Endothelial cell of umbilical vein (primary cell): ENCODE results near the gene UGT1A3. TPM values are rescaled to one million over a fixed set of nuclear protein-coding genes. Genes with fewer than 3 reads are reported as not detected.

Source experiments
- BruUV-seq: library from RNA; stranded (reverse); fragments of 400-500 nt; replicated peaks from 2 replicates; lab custom pipeline; 2021; lab: Mats Ljungman, UMichigan
- CTCF ChIA-PET: fragments of 300-600, 350-600 bp; sonication (Branson Sonifier 250); formaldehyde crosslinking; loops from one replicate; lab custom pipeline; 2021; ENCODE audit warnings: antibody characterized with exemption, inconsistent platforms; lab: Charles Lee
- POLR2A ChIA-PET: fragments of 300-600, 350-600 bp; sonication (Branson Sonifier 250); formaldehyde crosslinking; loops from one replicate; lab custom pipeline; 2021; ENCODE audit warnings: antibody characterized with exemption, inconsistent platforms; lab: Charles Lee
- DNase-seq: peaks from one replicate; pipeline ENCODE4 v3.0.0-alpha.2; 2011; ENCODE audit warnings: low read depth, low spot score
- FAIRE-seq: peaks from 2 replicates; lab custom pipeline; 2011; peaks lifted over from hg19 to GRCh38; lab: Jason Lieb, UNC
- H2AFZ ChIP-seq: 2 replicates; pipeline ENCODE4 v1.6.0; 2012; ENCODE audit warnings: low read depth, low read length, control low read depth, inconsistent platforms
- H3K27ac ChIP-seq: 2 replicates; pipeline ENCODE4 v1.5.1; 2011; ENCODE audit warnings: low read depth, mild to moderate bottlenecking, control low read depth, low read length, moderate library complexity; ENCODE audit not compliant: insufficient read depth
- H3K27me3 ChIP-seq, 2 experiments: 2 replicates each; pipeline versions ENCODE4 v1.6.0 to v1.6.1; 2011; ENCODE audit warnings: low read length in 2 of 2, mixed read lengths in 1 of 2; ENCODE audit not compliant: control insufficient read depth in 2 of 2, insufficient read depth in 2 of 2
- H3K36me3 ChIP-seq, 2 experiments: 2 replicates in 1 of 2; 3 replicates in 1 of 2; pipeline ENCODE4 v1.5.1; 2011; ENCODE audit warnings: low read length in 2 of 2, mild to moderate bottlenecking in 1 of 2, moderate library complexity in 1 of 2; ENCODE audit not compliant: control insufficient read depth in 2 of 2, insufficient read depth in 2 of 2; ENCODE audit errors: extremely low read depth in 1 of 2
- H3K4me1 ChIP-seq: 3 replicates; pipeline ENCODE4 v1.5.1; 2011; ENCODE audit warnings: mild to moderate bottlenecking, low read length; ENCODE audit not compliant: control insufficient read depth, insufficient read depth; ENCODE audit errors: extremely low read depth
- H3K4me2 ChIP-seq: 2 replicates; pipeline ENCODE4 v1.6.1; 2011; ENCODE audit warnings: low read length, control low read depth, mixed read lengths; ENCODE audit not compliant: insufficient read depth
- H3K4me3 ChIP-seq, 3 experiments: fragments of 200-600 bp in 1 of 3; sonication (generic), shearing (Covaris generic) in 1 of 3; replicated peaks in 1 of 3; 2 replicates each; pipeline ENCODE4 v1.5.1; 2011 to 2016; ENCODE audit warnings: control low read depth in 3 of 3, low read length in 3 of 3, mild to moderate bottlenecking in 2 of 3, inconsistent platforms in 1 of 3, low read depth in 1 of 3, moderate library complexity in 1 of 3; ENCODE audit not compliant: insufficient read depth in 1 of 3
- H3K79me2 ChIP-seq: 2 replicates; pipeline ENCODE4 v1.6.0; 2012; ENCODE audit warnings: low read length, inconsistent platforms; ENCODE audit not compliant: control insufficient read depth, insufficient read depth
- H3K9ac ChIP-seq: replicated peaks from 2 replicates; pipeline ENCODE3; 2011; ENCODE audit warnings: low read length, control low read depth; ENCODE audit not compliant: insufficient read depth; ENCODE audit errors: extremely low read depth
- H3K9me1 ChIP-seq: replicated peaks from 3 replicates; pipeline ENCODE4 v1.6.0; 2011; ENCODE audit warnings: mild to moderate bottlenecking, low read length; ENCODE audit not compliant: control insufficient read depth, insufficient read depth; ENCODE audit errors: extremely low read depth
- H3K9me3 ChIP-seq: replicated peaks from 2 replicates; pipeline ENCODE4 v1.5.1; 2012; ENCODE audit warnings: low read length, inconsistent platforms; ENCODE audit not compliant: control insufficient read depth, insufficient read depth
- H4K20me1 ChIP-seq: replicated peaks from 2 replicates; pipeline ENCODE3; 2011; ENCODE audit warnings: mild to moderate bottlenecking, low read length; ENCODE audit not compliant: control insufficient read depth, insufficient read depth; ENCODE audit errors: extremely low read depth
- EZH2 ChIP-seq: IDR thresholded peaks from 2 replicates; pipeline ENCODE4 v1.6.1; 2012; ENCODE audit warnings: borderline replicate concordance, low read depth, mild to moderate bottlenecking, moderate library complexity, low read length, inconsistent platforms; ENCODE audit not compliant: severe bottlenecking
- FOS ChIP-seq: IDR thresholded peaks from 2 replicates; pipeline ENCODE4 v1.6.1; 2011; ENCODE audit warnings: mild to moderate bottlenecking, low read length, moderate library complexity, borderline replicate concordance; ENCODE audit not compliant: insufficient read depth
- GATA2 ChIP-seq: IDR thresholded peaks from 2 replicates; pipeline ENCODE4 v1.7.0; 2011; ENCODE audit warnings: low read depth, mild to moderate bottlenecking, moderate library complexity, mixed read lengths, low read length; ENCODE audit not compliant: insufficient read length, insufficient read depth
- JUN ChIP-seq: IDR thresholded peaks from 2 replicates; pipeline ENCODE4 v1.6.1; 2011; ENCODE audit warnings: borderline replicate concordance, low read depth; ENCODE audit not compliant: insufficient read length, insufficient read depth
- MYC ChIP-seq: IDR thresholded peaks from one replicate; pipeline ENCODE4 v1.6.1; 2011; ENCODE audit warnings: mild to moderate bottlenecking, low read depth, low read length
- POLR2A ChIP-seq: IDR thresholded peaks from 2 replicates; pipeline ENCODE4 v1.6.1; 2012; ENCODE audit warnings: low read depth, mild to moderate bottlenecking, control low read depth, low read length
- POLR2AphosphoS5 ChIP-seq: IDR thresholded peaks from 2 replicates; pipeline ENCODE4 v1.6.1; 2012; ENCODE audit warnings: low read depth, mild to moderate bottlenecking, control low read depth, low read length, moderate library complexity; ENCODE audit not compliant: insufficient read depth
- dilution Hi-C: fragments of 300-500 bp; cut with MboI; formaldehyde crosslinking; loops from one replicate; pipeline ENCODE4 v1.15.0; 2019; ENCODE audit warnings: low sequenced_read_pairs; ENCODE audit not compliant: extremely low pct_ligation_motif_present
- intact Hi-C: fragments of 100-400 bp; cut with micrococcal nuclease; formaldehyde crosslinking; loops from one replicate; pipeline ENCODE4 v1.10.0; 2022
- polyA plus RNA-seq, 4 experiments: library from polyadenylated mRNA; depleted of rRNA in 3 of 4; stranded (reverse) in 3 of 4; unstranded in 1 of 4; fragments of >200 nt; gene quantifications; 2 replicates each; pipeline versions ENCODE4 v1.2.1 to v1.2.3, GENCODE V29; 2011 to 2012; ENCODE audit warnings: missing spikeins in 1 of 4
- total RNA-seq: library from RNA; stranded (reverse); gene quantifications from 2 replicates; pipeline ENCODE4 v1.2.3, GENCODE V29; 2021
- TF ChIP-seq, protein P1 (sequence below), 2 donors: IDR thresholded peaks; 1 replicate in 1 of 2; 2 replicates in 1 of 2; pipeline ENCODE4 v1.5.1; 2011; ENCODE audit warnings: low read length in 2 of 2, mild to moderate bottlenecking in 2 of 2, moderate library complexity in 2 of 2, control low read depth in 1 of 2, inconsistent platforms in 1 of 2, low read depth in 1 of 2; ENCODE audit not compliant: insufficient read depth in 1 of 2; ENCODE audit errors: extremely low read depth in 1 of 2
- TF ChIP-seq, protein P2 (sequence below): IDR thresholded peaks from 2 replicates; pipeline ENCODE4 v1.6.1; 2011; ENCODE audit not compliant: insufficient read depth, insufficient read length

Gene UGT1A3
- total and polyA plus RNA-seq, 2 donors (not counting 3 experiments of a cell fraction or from before 2014, with no cell fraction given), result not detected

DNA sequence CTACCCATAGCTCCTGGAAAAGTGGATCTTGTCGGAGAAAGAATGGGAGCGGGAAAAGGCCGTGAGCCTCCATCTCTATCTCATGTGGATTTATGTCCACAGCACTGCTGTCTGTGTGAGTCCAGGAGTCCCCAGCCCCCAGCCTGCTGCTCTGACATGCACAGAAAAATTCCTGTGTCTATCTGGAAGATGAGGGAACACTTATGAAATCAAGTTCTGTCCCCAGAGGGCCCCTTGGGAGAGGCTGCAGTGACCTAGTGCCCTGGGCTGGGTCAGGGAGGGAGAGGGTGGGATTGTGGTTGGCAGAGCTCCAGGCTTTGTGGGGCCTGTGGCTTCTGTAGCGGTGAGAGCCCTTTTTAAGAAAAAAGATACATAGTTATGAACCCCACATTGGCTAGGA lies 87.9 kb downstream of the UGT1A3 start:
- dilution Hi-C loops, result no loop called here
- no peaks in the 10 kb centered on the region for H3K9me3 ChIP-seq
- H3K4me2 ChIP-seq, result no peak overlapping the region
- H3K27me3 ChIP-seq, result no peaks in the 10 kb centered on the region
- no peak for FAIRE-seq
- no peaks in the 10 kb centered on the region for H3K4me1 ChIP-seq
- CTCF ChIA-PET, result no interaction called here
- no peak for TF ChIP-seq JUN
- TF ChIP-seq GATA2, result no peak
- no peak for TF ChIP-seq POLR2AphosphoS5
- TF ChIP-seq, protein P1, sequence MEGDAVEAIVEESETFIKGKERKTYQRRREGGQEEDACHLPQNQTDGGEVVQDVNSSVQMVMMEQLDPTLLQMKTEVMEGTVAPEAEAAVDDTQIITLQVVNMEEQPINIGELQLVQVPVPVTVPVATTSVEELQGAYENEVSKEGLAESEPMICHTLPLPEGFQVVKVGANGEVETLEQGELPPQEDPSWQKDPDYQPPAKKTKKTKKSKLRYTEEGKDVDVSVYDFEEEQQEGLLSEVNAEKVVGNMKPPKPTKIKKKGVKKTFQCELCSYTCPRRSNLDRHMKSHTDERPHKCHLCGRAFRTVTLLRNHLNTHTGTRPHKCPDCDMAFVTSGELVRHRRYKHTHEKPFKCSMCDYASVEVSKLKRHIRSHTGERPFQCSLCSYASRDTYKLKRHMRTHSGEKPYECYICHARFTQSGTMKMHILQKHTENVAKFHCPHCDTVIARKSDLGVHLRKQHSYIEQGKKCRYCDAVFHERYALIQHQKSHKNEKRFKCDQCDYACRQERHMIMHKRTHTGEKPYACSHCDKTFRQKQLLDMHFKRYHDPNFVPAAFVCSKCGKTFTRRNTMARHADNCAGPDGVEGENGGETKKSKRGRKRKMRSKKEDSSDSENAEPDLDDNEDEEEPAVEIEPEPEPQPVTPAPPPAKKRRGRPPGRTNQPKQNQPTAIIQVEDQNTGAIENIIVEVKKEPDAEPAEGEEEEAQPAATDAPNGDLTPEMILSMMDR (IDR thresholded peaks at IDR 0.05; ENCODE audit: extremely low read depth in 1 of 2, insufficient read depth in 1 of 2, low read depth in 1 of 2, low read length in 2 of 2), result no peak
- TF ChIP-seq FOS, result no peak
- TF ChIP-seq EZH2, result no peak
- TF ChIP-seq POLR2A, result no peak
- no peak for TF ChIP-seq MYC
- TF ChIP-seq, protein P2, sequence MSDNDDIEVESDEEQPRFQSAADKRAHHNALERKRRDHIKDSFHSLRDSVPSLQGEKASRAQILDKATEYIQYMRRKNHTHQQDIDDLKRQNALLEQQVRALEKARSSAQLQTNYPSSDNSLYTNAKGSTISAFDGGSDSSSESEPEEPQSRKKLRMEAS, result no peak
- no peaks in the 10 kb centered on the region for H3K36me3 ChIP-seq
- no peak overlapping the region for H3K4me3 ChIP-seq
- H3K9me1 ChIP-seq, result no peaks in the 10 kb centered on the region
- no peak for DNase-seq
- POLR2A ChIA-PET, result no interaction called here
- no peaks in the 10 kb centered on the region for H3K79me2 ChIP-seq
- intact Hi-C loops, result no loop called here
- H2AFZ ChIP-seq, result no peak overlapping the region
- H3K9ac ChIP-seq, result no peak overlapping the region
- no peak overlapping the region for H3K27ac ChIP-seq
- no TSS peak for BruUV-seq
- H4K20me1 ChIP-seq, result no peaks in the 10 kb centered on the region
